ENCODE results near the gene ACTN4. TPM values are rescaled to one million over a fixed set of nuclear protein-coding genes. Genes with fewer than 3 reads are reported as not detected.

ACTN4 gene
- polyA plus RNA-seq, 3 donors: 628 to 762 (median 713) TPM

- no peak for DNase-seq (ENCODE audit: extremely low read depth in 1 of 11, low read depth in 9 of 11, low spot score in 4 of 11)
Measured at GRCh38 chr19:38726284-38726673, 78.8 kb downstream of the ACTN4 start.

- DNase-seq (ENCODE audit: extremely low read depth in 1 of 11, low read depth in 9 of 11, low spot score in 4 of 11): no peak
Measured at GRCh38 chr19:38726761-38727301, 79.4 kb downstream of the ACTN4 start.

GRCh38 chr19:38727306-38727867, 79.9 kb downstream of the ACTN4 start:
- DNase-seq (ENCODE audit: extremely low read depth in 1 of 11, low read depth in 9 of 11, low spot score in 4 of 11): no peak

- no peak for DNase-seq (ENCODE audit: extremely low read depth in 1 of 11, low read depth in 9 of 11, low spot score in 4 of 11)
Measured at GRCh38 chr19:38727868-38728660, 80.6 kb downstream of the ACTN4 start.

- DNase-seq (ENCODE audit: extremely low read depth in 1 of 11, low read depth in 9 of 11, low spot score in 4 of 11): no peak
Measured at GRCh38 chr19:38728752-38729541, 81.5 kb downstream of the ACTN4 start.

DNA sequence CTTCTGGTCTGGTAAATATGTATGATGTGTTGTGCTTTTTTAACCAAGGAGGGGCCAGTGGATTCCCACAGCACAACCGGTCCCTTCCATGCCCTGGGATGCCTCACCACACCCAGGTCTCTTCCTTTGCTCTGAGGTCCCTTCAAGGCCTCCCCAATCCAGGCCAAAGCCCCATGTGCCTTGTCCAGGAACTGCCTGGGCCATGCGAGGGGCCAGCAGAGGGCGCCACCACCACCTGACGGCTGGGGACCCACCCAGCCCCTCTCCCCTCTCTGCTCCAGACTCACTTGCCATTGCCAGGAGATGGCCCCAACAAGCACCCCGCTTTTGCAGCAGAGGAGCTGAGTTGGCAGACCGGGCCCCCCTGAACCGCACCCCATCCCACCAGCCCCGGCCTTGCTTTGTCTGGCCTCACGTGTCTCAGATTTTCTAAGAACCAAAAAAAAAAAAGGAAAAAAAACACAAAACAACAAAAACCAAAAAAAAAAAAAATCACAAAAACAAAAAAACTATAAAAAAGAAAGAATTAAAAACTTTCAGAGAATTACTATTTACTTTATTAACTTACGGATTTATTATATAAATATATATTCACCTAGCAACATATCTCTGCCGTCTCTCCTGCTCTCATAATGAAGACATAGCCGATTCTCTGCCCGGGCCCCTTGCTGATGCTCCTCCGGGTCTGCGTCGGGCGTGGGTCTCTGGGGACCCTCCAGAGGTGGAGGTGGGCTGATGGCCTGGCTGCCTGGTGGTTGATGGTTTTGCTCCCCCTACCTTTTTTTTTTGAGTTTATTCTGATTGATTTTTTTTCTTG, 82.4 kb downstream of the ACTN4 start:
- DNase-seq (ENCODE audit: extremely low read depth in 1 of 11, low read depth in 9 of 11, low spot score in 4 of 11): no peak

- DNase-seq (ENCODE audit: extremely low read depth in 1 of 11, low read depth in 9 of 11, low spot score in 4 of 11): no peak
Measured at GRCh38 chr19:38730470-38730730, 83.0 kb downstream of the ACTN4 start.

- no peak for DNase-seq (ENCODE audit: extremely low read depth in 1 of 11, low read depth in 9 of 11, low spot score in 4 of 11)
Measured at GRCh38 chr19:38730731-38731589, 83.5 kb downstream of the ACTN4 start.

DNA sequence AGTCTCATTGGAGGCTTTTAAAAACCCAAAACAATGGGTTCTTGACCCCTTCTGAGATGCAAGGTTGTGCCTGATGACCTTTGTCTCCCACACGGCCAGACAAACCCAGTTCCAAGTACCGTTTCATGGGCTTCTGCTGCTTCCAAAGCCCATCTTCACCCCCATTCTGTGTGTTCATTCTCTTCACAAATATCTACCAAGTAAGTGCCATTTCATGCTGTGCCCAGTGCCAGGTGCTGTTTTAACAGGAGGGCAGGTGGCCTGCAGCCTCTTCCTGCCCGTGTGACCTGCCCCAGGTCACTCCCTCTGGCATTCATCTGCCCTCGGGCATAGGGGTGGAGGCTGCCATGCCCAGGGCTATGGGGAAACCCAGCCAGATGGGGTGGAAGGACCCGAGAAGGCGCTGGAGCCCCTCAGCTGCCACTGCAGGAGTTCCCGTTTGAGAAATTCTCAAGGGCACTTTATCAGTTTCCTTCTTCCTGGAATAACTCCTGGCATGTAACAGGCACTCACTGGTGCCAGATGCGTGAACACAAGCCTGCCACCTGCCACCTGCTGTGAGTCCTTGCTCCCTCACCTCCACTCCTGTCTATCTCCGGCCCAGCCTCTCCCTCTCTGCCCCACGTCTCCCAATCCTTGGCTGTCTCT, 84.3 kb downstream of the ACTN4 start:
- DNase-seq (ENCODE audit: extremely low read depth in 1 of 11, low read depth in 9 of 11, low spot score in 4 of 11): no peak

DNA sequence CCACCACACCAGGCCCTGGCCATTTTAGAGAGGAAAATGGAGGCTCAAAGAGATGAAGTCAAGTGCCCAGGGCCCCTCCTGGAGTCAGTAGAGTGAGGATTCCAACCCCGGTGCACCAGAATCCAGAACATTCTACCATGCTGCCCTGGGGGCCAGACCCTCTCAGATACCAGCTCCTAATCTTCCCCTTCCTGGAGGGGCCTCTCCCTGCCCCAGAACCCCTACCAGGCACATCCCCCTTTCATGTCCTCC, 85.7 kb downstream of the ACTN4 start:
- DNase-seq (ENCODE audit: extremely low read depth in 1 of 11, low read depth in 9 of 11, low spot score in 4 of 11): no peak

GRCh38 chr19:38733493-38734175, 86.2 kb downstream of the ACTN4 start:
- no peak for DNase-seq (ENCODE audit: extremely low read depth in 1 of 11, low read depth in 9 of 11, low spot score in 4 of 11)

GRCh38 chr19:38734176-38734425, 86.7 kb downstream of the ACTN4 start:
- no peak for DNase-seq (ENCODE audit: extremely low read depth in 1 of 11, low read depth in 9 of 11, low spot score in 4 of 11)

DNA sequence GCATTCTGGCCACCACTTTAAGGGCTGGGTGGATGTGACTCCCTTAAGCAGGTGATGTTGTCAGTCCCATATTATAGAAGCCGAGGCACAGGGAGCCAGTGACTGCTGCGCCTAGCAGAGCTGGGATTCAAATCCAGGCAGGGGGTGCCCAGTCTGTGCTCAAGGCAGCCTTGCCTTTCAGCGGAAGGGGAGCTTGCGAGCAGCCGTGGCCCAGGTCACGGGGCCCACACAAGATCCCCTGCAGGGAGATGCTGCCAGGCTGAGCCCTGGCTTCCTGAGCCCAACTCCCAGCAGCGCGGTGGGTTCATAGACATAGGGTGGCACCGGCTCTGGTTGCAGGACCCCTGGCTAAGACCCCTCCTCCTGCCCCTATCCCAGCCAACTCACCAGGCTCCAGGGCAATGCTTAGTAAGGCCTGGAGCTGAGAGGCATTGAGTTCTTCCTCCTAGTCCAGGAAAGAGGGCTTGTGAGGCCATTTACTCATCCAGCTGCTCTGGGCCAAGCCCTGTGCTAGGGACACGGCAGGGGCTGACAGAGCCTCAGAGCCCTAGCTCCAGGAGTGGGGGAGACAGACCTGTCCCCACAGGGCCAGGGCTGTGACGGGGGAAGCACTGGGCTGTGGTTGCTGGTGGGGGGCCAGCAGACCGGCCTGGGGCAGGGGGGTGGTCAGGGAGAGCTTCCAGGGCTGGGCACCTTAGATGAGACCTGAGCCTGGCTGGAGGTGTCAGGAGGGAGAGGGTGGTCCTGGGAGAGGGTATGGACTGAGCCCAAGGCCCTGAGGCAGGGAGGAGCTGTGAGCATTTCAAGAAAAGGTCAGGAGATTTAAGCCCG, 87.2 kb downstream of the ACTN4 start:
- no peak for DNase-seq (ENCODE audit: extremely low read depth in 1 of 11, low read depth in 9 of 11, low spot score in 4 of 11)

DNA sequence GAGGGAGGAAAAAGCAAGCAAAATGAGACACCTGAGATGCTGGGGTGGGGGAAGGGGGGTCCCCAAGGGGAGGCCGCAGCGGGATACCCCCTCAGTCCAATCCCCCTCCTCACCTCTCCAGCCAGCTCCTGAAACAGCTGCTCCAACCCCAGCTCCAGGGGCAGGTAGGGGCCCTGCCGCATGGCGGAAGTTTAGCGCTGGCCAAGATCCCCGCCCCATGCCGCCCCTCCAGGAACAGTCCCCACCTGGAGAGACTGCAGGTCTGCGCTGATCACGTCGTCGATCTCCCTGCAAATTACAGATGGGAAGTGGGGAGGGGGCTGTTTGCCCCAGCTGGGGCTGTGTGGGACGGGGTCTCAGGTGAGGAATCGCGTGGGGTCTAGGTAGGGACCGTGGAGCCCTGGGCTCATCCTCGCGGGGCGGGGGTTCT, 87.8 kb downstream of the ACTN4 start:
- no peak for DNase-seq (ENCODE audit: extremely low read depth in 1 of 11, low read depth in 9 of 11, low spot score in 4 of 11)

- no peak for DNase-seq (ENCODE audit: extremely low read depth in 1 of 11, low read depth in 9 of 11, low spot score in 4 of 11)
Measured at GRCh38 chr19:38736036-38736412, 88.6 kb downstream of the ACTN4 start.

DNA sequence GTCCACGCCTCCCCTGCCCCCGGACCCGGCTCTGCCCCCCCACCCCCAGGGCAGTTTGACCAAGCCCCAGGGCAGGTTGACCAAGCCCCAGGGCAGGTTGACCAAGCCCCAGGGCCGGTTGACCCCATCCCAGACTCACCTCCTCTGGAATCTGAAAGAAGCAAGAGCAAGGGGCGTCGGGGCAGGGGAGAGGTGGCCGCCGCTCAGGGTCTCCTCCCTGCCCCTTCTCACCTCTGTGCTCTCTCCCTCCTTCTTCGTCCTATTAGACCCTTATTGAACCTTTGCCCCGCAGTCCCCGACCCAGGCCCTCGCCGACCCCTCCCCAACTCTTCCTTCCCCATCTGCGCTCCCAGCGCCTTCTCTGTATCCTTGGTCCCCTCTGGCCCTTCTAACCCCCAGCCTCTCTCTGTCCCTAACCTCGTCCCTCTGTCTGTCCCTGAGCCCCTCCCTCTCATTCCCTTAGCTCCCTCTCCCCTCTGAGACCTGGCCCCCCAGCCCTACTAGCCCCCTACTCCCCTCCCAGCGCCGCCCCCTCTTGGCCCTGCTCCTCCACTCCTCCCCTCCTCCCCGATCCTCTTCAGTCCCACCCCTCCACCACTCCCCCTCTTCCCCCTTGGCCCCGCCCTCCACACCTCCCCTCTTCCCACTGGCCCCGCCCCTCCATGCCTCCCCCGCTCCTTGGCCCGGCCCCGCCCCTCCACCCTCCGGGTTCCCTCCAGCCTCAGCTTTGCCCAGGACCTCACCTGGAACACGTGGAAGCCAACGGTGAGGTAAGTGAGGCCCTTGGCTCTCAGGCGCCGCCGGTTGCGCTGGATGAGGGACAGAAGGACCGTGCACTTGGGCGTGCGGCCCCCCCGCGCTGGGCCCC, 89.2 kb downstream of the ACTN4 start:
- DNase-seq (ENCODE audit: extremely low read depth in 1 of 11, low read depth in 9 of 11, low spot score in 4 of 11): peak in 1 of 11 donors; percentile 68

All from renal cortex interstitium (tissue), 11 donors.